ENCODE results near the gene CHIT1.

CHIT1 gene

DNA sequence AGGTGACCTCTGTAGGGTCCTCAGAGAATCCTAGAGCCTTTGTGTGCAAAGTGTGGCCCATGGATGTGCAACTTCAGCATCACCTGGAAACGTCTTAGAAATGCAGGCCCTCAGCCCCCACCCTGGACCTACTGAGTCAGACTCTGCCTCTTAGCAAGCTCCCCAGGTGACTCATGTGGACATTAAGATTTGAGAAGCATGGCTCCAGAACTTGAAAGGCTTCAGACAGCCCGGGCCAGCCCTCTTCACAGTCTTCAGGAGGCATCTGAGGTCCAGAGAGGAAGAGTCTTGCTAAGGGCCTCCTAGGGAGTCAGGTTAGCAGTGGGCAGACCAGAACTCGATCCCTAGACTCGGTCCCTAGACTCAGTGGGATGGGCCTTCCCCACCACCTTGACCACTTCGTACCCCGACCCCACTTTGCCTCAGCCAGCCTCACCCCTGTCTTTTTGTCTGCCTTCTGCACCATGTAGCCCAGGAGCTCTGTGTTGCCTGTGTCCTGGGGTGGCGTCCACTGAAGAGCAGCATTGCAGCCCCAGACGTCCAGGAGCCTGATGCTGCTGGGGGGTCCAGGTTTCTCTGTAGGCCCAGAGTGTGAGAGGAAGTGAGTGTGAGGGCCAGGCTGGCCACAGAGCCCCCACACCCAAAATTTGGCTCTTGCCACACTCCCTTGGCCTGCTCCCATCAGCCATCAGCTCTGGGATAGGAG, 58.7 kb downstream of the CHIT1 start:
- DNase-seq (ENCODE audit: low spot score) = no peak
- in situ Hi-C loops (cut with MboI; ENCODE audit: low pct_unique_long_range_greater_than_20kb, low sequenced_read_pairs, unreplicated experiment) = no loop called here
- TF ChIP-seq, protein P1, sequence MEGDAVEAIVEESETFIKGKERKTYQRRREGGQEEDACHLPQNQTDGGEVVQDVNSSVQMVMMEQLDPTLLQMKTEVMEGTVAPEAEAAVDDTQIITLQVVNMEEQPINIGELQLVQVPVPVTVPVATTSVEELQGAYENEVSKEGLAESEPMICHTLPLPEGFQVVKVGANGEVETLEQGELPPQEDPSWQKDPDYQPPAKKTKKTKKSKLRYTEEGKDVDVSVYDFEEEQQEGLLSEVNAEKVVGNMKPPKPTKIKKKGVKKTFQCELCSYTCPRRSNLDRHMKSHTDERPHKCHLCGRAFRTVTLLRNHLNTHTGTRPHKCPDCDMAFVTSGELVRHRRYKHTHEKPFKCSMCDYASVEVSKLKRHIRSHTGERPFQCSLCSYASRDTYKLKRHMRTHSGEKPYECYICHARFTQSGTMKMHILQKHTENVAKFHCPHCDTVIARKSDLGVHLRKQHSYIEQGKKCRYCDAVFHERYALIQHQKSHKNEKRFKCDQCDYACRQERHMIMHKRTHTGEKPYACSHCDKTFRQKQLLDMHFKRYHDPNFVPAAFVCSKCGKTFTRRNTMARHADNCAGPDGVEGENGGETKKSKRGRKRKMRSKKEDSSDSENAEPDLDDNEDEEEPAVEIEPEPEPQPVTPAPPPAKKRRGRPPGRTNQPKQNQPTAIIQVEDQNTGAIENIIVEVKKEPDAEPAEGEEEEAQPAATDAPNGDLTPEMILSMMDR (IDR thresholded peaks at IDR 0.05; ENCODE audit: extremely low read depth, insufficient read depth, missing control alignments) = no peak

DNA sequence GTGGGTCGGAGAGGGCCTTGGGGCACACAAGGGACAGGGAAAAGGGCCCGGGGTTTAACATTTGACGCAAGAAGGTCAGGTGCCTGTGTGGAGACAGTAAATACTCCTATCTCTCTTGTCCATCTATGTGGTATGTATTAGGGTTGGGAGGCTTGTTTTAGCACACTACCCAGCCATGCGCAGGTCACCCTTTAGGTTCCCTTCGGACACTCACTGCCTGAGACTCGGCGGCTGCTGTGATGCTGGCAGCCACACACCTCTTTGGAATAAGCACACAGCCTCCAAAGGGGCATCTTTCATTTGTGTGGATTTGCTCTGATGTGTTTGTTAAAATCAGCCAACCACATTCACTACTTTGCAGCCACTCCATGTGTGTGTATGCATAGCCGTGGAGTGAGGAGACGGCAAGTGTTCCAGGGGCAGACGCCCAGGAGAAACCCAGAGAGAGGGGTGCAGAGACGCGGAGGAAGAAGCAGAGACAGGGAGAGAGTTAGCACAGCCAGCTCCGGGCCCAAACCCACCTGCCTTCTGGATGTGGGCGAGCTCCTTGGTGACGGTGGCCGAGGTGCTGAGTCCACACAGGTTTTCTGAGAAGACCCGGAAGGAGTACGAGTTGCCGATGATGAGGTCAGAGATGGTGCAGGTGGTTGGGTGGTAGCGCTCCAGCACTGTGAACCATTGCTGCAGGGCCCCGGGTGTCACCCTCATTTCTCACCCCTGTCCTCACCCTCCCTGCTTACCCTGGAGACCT, 59.5 kb downstream of the CHIT1 start:
- in situ Hi-C loops (cut with MboI; ENCODE audit: low pct_unique_long_range_greater_than_20kb, low sequenced_read_pairs, unreplicated experiment) = no loop called here
- TF ChIP-seq, protein P1 (IDR thresholded peaks at IDR 0.05; ENCODE audit: extremely low read depth, insufficient read depth, missing control alignments) = no peak
- DNase-seq (ENCODE audit: low spot score) = no peak

DNA sequence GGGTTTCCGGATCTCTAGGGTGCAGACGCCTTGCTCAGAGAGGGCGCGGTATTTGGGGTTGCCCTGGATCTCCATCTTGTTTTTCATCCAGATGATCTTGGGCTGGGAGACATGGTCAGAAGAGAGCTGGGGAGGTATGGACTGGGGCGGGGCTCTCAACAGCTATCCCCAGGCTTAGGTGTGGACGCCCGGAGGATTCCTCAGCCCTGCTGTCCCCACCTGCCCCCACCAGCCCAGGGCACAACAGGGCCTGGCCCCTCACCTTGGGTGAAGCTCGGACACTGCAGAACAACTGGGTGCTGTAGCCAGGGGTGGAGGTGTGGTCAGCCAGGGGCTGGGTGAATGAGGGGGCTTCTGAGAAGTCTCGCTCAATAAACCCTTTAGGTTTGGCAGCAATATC, 60.5 kb downstream of the CHIT1 start:
- DNase-seq (ENCODE audit: low spot score) = no peak
- TF ChIP-seq, protein P1 (IDR thresholded peaks at IDR 0.05; ENCODE audit: extremely low read depth, insufficient read depth, missing control alignments) = no peak
- in situ Hi-C loops (cut with MboI; ENCODE audit: low pct_unique_long_range_greater_than_20kb, low sequenced_read_pairs, unreplicated experiment) = no loop called here

DNA sequence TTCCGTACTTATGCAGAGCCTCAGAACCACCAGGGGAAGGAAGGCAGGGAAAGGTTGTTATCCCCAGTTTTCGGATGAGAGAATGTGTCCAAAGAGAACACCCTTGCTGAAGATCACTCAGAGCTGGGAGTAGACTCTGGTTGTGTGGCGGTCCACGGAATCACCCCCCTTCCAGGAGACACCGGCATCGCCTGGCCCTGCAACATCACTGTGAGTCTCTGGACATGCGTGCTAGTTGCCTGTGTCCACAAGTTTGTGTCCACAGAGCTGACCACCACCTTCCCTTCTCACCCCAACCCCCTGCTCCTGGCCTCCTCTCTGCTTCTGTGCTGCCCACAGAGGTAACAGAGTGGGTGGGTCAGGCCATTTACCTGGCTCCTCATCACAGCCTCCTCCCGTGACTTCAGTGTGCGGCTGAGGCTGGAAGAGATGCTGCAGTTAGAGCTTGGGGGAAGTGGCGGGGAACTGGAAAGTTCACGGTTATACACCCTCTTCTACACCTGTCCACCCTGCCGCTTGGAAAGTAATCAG, 61.2 kb downstream of the CHIT1 start:
- no peak for DNase-seq (ENCODE audit: low spot score)
- TF ChIP-seq, protein P1 (IDR thresholded peaks at IDR 0.05; ENCODE audit: extremely low read depth, insufficient read depth, missing control alignments) = no peak
- in situ Hi-C loops (cut with MboI; ENCODE audit: low pct_unique_long_range_greater_than_20kb, low sequenced_read_pairs, unreplicated experiment) = no loop called here

DNA sequence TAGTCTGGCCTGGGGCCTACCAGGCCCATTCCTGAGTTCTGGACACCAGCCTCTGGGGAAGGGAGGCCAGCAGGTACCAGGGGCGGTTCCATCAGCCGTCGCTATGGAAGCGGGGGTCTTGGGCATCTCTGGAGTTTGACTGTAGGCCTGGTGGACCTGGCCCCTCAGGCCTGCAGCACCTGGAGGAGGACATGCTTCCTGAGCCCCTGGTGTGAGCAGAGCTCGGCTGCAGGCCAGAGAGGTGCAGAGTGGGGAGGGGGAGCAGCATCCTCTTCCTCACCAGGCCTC, 61.6 kb downstream of the CHIT1 start:
- TF ChIP-seq, protein P1 (IDR thresholded peaks at IDR 0.05; ENCODE audit: extremely low read depth, insufficient read depth, missing control alignments) = no peak
- DNase-seq (ENCODE audit: low spot score) = no peak
- in situ Hi-C loops (cut with MboI; ENCODE audit: low pct_unique_long_range_greater_than_20kb, low sequenced_read_pairs, unreplicated experiment) = no loop called here

DNA sequence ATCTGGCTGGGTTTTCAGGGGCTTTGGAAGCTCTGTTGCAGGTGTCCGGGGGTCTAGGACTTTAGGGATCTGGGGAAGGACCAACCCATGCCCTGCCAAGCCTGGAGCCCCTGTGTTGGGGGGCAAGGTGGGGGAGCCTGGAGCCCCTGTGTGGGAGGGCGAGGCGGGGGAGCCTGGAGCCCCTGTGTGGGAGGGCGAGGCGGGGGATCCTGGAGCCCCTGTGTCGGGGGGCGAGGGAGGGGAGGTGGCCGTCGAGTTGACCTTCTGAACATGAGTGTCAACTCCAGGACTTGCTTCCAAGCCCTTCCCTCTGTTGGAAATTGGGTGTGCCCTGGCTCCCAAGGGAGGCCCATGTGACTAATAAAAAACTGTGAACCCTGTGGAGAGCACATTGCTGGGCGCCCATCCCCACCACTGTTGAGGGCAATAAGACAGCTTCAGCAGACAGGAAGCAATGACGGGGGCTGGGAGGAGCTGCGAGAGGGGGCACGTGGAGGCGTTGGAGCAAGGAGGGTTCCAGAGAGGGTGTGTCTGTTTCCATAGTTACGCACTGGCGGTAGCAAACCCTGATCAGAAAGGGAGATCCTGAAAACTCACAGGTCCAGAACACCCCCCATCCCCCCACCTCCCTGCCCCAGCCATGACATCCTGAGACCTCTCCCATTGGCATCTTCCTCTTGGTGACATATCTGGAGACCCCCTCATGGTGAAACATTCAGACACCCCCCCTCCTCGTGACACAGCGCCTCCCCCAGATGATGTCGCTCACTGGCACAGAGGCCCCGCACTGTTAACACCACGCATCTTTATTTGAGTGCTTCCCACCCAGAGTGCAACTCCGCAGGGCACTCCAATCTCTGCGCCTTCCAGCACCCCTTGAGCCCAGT, 62.2 kb downstream of the CHIT1 start:
- TF ChIP-seq, protein P1 (IDR thresholded peaks at IDR 0.05; ENCODE audit: extremely low read depth, insufficient read depth, missing control alignments) = no peak
- no peak for DNase-seq (ENCODE audit: low spot score)
- in situ Hi-C loops (cut with MboI; ENCODE audit: low pct_unique_long_range_greater_than_20kb, low sequenced_read_pairs, unreplicated experiment) = no loop called here

All from GM13977 (cell line).